OCI-LY7 (cell line): Measurements from ENCODE around the gene ROCK2. TPM values are rescaled to one million over a fixed set of nuclear protein-coding genes. Genes with fewer than 3 reads are reported as not detected.

Source experiments
- Bru-seq: library from RNA; stranded (reverse); fragments of 400-500 nt; gene quantifications from one replicate; lab custom pipeline; 2021; lab: Mats Ljungman, UMichigan
- BruChase-seq, 2 experiments: library from RNA; stranded (reverse); fragments of 400-500 nt; gene quantifications; one replicate each; lab custom pipeline; 2021; lab: Mats Ljungman, UMichigan
- BruUV-seq: library from RNA; stranded (reverse); fragments of 400-500 nt; replicated peaks from 2 replicates; lab custom pipeline; 2021; lab: Mats Ljungman, UMichigan
- CTCF ChIA-PET: fragments of 300-600 bp; sonication (Branson Sonifier 250); formaldehyde crosslinking; loops from one replicate; lab custom pipeline; 2022; ENCODE audit warnings: antibody characterized with exemption; ENCODE audit not compliant: unreplicated experiment; lab: Charles Lee
- POLR2A ChIA-PET: fragments of 300-600 bp; sonication (Branson Sonifier 250); formaldehyde crosslinking; loops from one replicate; lab custom pipeline; 2022; ENCODE audit warnings: antibody characterized with exemption; lab: Charles Lee
- DNase-seq: peaks from one replicate; pipeline ENCODE4 v3.0.0-alpha.2; 2015; ENCODE audit warnings: low spot score
- H2AFZ ChIP-seq: fragments of 200-600 bp; sonication (generic), shearing (Covaris generic); 2 replicates; pipeline ENCODE4 v1.6.1; 2014; ENCODE audit warnings: mild to moderate bottlenecking, antibody characterized with exemption, low read length, moderate library complexity
- H3K27ac ChIP-seq: fragments of 200-600 bp; sonication (generic); 2 replicates; pipeline ENCODE4 v1.5.1; 2014; ENCODE audit warnings: mixed run types, low read depth, mild to moderate bottlenecking, moderate library complexity, low read length, inconsistent platforms; ENCODE audit not compliant: poor library complexity, severe bottlenecking
- H3K36me3 ChIP-seq: fragments of 200-600 bp; sonication (generic); 2 replicates; pipeline ENCODE4 v1.6.1; 2014; ENCODE audit warnings: mild to moderate bottlenecking, antibody characterized with exemption, low read length, moderate library complexity, mixed read lengths; ENCODE audit not compliant: insufficient read depth
- H3K4me1 ChIP-seq: fragments of 200-600 bp; sonication (generic); 2 replicates; pipeline ENCODE4 v1.5.1; 2014; ENCODE audit warnings: mild to moderate bottlenecking, low read length; ENCODE audit not compliant: insufficient read depth, poor library complexity, severe bottlenecking
- H3K4me2 ChIP-seq: fragments of 200-600 bp; sonication (generic); 2 replicates; pipeline ENCODE4 v1.6.1; 2014; ENCODE audit warnings: mild to moderate bottlenecking, low read length
- H3K4me3 ChIP-seq: fragments of 200-600 bp; sonication (generic); 2 replicates; pipeline ENCODE4 v1.5.1; 2014; ENCODE audit warnings: mild to moderate bottlenecking, low read depth, low read length; ENCODE audit not compliant: poor library complexity, severe bottlenecking
- H3K79me2 ChIP-seq: fragments of 200-600 bp; sonication (generic); 2 replicates; pipeline ENCODE4 v1.6.1; 2016; ENCODE audit warnings: low read depth, mild to moderate bottlenecking, low read length, moderate library complexity, mixed read lengths; ENCODE audit not compliant: insufficient read depth
- H3K9me2 ChIP-seq: fragments of 200-600 bp; sonication (generic); 2 replicates; pipeline ENCODE4 v1.6.1; 2016; ENCODE audit warnings: mild to moderate bottlenecking, low read length, mixed read lengths; ENCODE audit not compliant: insufficient read depth
- H3K9me3 ChIP-seq: fragments of 200-600 bp; sonication (generic); 2 replicates; pipeline ENCODE4 v1.6.1; 2014; ENCODE audit warnings: mild to moderate bottlenecking, mixed run types, low read length, mixed read lengths
- H4K20me1 ChIP-seq: fragments of 200-600 bp; sonication (generic); 2 replicates; pipeline ENCODE4 v1.6.1; 2014; ENCODE audit warnings: mild to moderate bottlenecking, antibody characterized with exemption, low read length, moderate library complexity, mixed read lengths; ENCODE audit not compliant: insufficient read depth
- CTCF ChIP-seq: fragments of 200-600 bp; sonication (generic); conservative IDR thresholded peaks from 2 replicates; pipeline ENCODE4 v1.5.1; 2014; ENCODE audit warnings: mild to moderate bottlenecking, antibody characterized with exemption, low read length, moderate library complexity, mixed read lengths
- EZH2phosphoT487 ChIP-seq: fragments of 200-600 bp; sonication (generic); IDR thresholded peaks from 2 replicates; pipeline ENCODE4 v1.6.1; 2018; ENCODE audit warnings: low read depth, borderline replicate concordance, mild to moderate bottlenecking, mixed run types, antibody characterized with exemption, low read length, moderate library complexity, mixed read lengths
- intact Hi-C: fragments of 100-400 bp; cut with micrococcal nuclease; formaldehyde crosslinking; loops from one replicate; pipeline ENCODE4 v1.10.0; 2022; ENCODE audit not compliant: unreplicated experiment
- long read RNA-seq: library from polyadenylated mRNA; stranded (forward); transcript quantifications from one replicate; pipeline ENCODE4 v2.0.0, GENCODE V29; 2022
- total RNA-seq, 2 experiments: library from RNA; depleted of rRNA in 1 of 2; stranded (reverse); fragments of >200 nt in 1 of 2; shearing (Covaris generic) in 1 of 2; gene quantifications; 2 replicates each; pipeline ENCODE4 v1.2.3, GENCODE V29; 2014 to 2022

The ROCK2 gene
- total RNA-seq (2014; rRNA removed; shearing (Covaris generic)) = 12.4 and 15.5 TPM in 2 replicates
- total RNA-seq (2022) = 21.0 and 23.4 TPM in 2 replicates
- Bru-seq, nascent RNA = percentile 78 among the genes with signal in this experiment
- BruChase-seq, experiment 1, labeled RNA remaining after a 6-hour chase = percentile 71 among the genes with signal in this experiment
- percentile 72 among the genes with signal in this experiment for BruChase-seq, experiment 2, labeled RNA remaining after a 2-hour chase
- long read RNA-seq, full-length matches to known transcripts = 17 of 32 reads
- long read RNA-seq, partial matches to known transcripts = 6 of 32 reads
- long read RNA-seq, other reads (novel, unspliced or antisense) = 9 of 32 reads

DNA sequence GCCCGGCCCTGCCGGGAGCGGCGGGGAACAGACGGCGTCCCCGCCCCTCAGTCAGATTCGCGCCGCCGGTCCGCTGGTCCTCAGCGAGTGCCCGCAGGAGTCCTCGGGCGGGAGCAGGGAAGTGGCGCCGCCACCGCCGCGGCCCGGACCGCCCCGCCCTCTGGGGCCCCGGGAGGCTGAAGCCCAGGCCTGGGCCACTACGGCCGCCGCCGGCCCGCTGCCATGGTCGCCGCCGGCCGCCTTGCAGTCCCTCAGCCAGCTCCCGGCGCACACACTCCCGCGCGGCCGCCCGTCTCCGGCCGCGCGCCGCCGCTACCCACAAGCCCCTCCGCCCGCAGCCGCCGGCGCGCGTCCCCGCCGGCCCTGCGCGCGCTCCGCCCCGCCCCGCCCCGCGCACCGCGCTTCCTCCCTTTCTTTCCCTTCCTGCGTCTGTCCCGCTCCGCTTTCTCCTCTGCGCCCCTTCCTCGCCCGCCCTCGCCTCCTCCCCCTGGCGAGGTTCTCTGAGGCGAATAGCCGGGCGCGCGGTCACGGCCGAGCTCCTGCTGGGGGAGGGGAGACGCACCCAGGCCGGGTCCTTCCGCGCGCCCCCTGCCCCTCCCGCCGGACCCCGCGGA is at the start of gene ROCK2:
TSS of gene ROCK2 (minus strand) at position 295 of the 614 bp plus-strand sequence. CDS start 500 bp downstream, outside the sequence.
- Histone ChIP-seq H4K20me1 (peaks cover 20% of the 10 kb centered on the region), H3K27ac (peak within 1 kb of the TSS; percentile 14), H3K4me1 (peaks cover 31% of the 10 kb centered on the region), H3K9me2 (no peaks in the 10 kb centered on the region), H2AFZ (peak within 1 kb of the TSS; percentile 71), H3K4me2 (peak within 1 kb of the TSS; percentile 99), H3K9me3 (no peaks in the 10 kb centered on the region), H3K36me3 (no peaks in the 10 kb centered on the region), H3K4me3 (peak within 1 kb of the TSS; percentile 89), H3K79me2 (peaks cover 44% of the 10 kb centered on the region)
- intact Hi-C loops = loop anchor here (2.0 to 5.0 kb wide), 2 partner anchors 190 to 532 kb away; partner anchors contain the start of genes PDIA6 and SLC66A3
- DNase-seq = peak; percentile 81
- TF ChIP-seq CTCF (no peak), EZH2phosphoT487 (no peak)
- ChIA-PET POLR2A (interaction anchor here (0.6 to 1.2 kb wide), 5 partner anchors 16 to 212 kb away, joined by 3 read pairs; a partner anchor contains a TSS), CTCF (interaction anchor here (1.2 kb wide), 1 partner anchor 212 kb away, joined by 4 read pairs; a partner anchor contains a TSS)
- no TSS peak for BruUV-seq

DNA sequence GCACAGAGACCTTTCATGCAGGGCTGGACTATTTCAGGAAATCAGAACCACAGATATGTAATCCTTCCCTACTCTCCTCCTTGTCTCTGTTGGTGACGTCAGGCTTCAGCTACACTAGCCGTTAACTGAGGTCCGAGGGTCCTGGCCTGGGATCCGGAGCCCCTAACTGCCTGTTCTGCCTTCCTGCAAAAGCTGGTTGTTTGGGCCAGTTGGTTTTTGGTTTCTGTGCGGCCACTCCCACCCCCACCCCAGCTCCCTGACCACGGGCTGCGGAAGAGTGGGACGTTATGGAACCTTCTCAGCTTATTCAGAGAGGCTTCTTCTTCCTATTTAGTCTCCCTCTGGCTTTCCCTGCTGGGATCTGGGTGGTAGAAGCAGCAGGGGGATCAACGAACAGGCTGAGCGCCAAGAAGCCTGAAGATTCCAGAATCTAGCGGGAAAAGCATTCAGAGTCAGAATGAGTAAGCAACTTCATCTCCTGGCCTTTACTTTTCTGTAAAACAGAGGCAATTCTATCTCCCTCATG is 49.3 kb upstream of the ROCK2 start:
- no peaks in the 10 kb centered on the region for H3K36me3 ChIP-seq
- DNase-seq = no peak
- POLR2A ChIA-PET = no interaction called here
- H3K27ac ChIP-seq = no peak overlapping the region
- H3K79me2 ChIP-seq = no peaks in the 10 kb centered on the region
- no peak overlapping the region for H3K4me2 ChIP-seq
- H2AFZ ChIP-seq = no peak overlapping the region
- no peaks in the 10 kb centered on the region for H4K20me1 ChIP-seq
- TF ChIP-seq CTCF = no peak
- no peak for TF ChIP-seq EZH2phosphoT487
- no peaks in the 10 kb centered on the region for H3K9me2 ChIP-seq
- no TSS peak for BruUV-seq
- H3K4me1 ChIP-seq = no peaks in the 10 kb centered on the region
- intact Hi-C loops = no loop called here
- no peaks in the 10 kb centered on the region for H3K9me3 ChIP-seq
- no peak overlapping the region for H3K4me3 ChIP-seq
- CTCF ChIA-PET = no interaction called here
